BLaER1 (cell line): ENCODE data around the gene NAA20.

Experiments used
- H3K27ac ChIP-seq: shearing (Covaris generic); formaldehyde crosslinking; 2 replicates; pipeline ENCODE4 v1.8.1; 2022
- H3K27me3 ChIP-seq: shearing (Covaris generic); formaldehyde crosslinking; 2 replicates; pipeline ENCODE4 v1.8.1; 2022
- H3K36me3 ChIP-seq: shearing (Covaris generic); formaldehyde crosslinking; 2 replicates; pipeline ENCODE4 v1.8.1; 2022
- H3K4me1 ChIP-seq: shearing (Covaris generic); formaldehyde crosslinking; 2 replicates; pipeline ENCODE4 v1.8.1; 2022
- H3K4me2 ChIP-seq: shearing (Covaris generic); formaldehyde crosslinking; 2 replicates; pipeline ENCODE4 v1.8.1; 2022
- H3K4me3 ChIP-seq: shearing (Covaris generic); formaldehyde crosslinking; 2 replicates; pipeline ENCODE4 v1.8.1; 2022
- H3K9ac ChIP-seq: shearing (Covaris generic); formaldehyde crosslinking; 2 replicates; pipeline ENCODE4 v1.8.1; 2022
- H3K9me3 ChIP-seq: shearing (Covaris generic); formaldehyde crosslinking; 2 replicates; pipeline ENCODE4 v1.8.1; 2022
- H4K20me1 ChIP-seq: shearing (Covaris generic); formaldehyde crosslinking; 2 replicates; pipeline ENCODE4 v1.8.1; 2022
- Cebpa-rat ChIP-seq: shearing (Covaris generic); IDR thresholded peaks from 2 replicates; pipeline ENCODE4 v1.8.1; 2022

The NAA20 gene, protein sequence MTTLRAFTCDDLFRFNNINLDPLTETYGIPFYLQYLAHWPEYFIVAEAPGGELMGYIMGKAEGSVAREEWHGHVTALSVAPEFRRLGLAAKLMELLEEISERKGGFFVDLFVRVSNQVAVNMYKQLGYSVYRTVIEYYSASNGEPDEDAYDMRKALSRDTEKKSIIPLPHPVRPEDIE

DNA sequence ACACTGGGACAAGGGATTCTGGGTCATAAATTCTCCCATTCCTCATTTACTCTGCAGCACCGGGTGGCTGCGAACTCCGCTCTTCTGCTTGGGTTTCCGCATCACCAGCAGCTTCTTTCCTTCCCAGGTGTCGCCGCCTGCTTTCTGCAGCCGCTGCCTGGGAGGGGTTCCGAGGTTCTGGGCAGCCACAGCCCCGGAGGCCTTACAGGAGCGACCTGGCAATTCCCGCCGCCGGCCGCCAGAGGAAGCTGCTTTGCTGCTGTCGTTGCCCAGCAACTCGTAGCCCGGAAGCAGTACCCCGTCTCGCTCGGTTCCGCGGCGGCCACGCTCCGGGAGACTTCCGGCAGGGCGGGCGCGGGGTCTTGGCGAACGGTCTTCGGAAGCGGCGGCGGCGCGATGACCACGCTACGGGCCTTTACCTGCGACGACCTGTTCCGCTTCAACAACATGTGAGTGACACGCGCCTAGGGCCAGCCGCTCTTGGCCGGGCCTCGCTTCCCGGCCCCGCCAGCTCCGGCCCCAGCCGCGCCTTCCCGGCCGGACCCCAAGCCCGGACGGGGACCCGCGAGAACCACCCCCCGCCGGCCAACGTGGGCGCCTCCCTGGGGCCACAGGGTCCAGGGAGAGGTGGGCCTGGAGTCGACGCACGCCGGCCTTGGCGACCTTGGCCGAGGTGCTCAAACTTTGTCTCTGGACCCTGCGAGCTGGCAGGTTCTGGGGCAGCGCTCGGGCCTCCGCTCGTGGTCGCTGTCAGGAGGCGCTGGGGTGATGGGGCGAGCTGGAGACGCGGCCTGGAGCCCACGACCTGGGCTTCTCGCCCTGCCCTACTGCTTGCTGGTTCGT lies at the start of gene NAA20:
Gene NAA20 (plus strand): TSS at position 362 of the 843 bp plus-strand sequence. CDS start 35 bp downstream, at position 397.
- Histone ChIP-seq H3K4me2 (peak within 1 kb of the TSS; percentile 76), H3K27me3 (no peaks in the 10 kb centered on the region), H4K20me1 (peaks cover 49% of the 10 kb centered on the region), H3K27ac (peak within 1 kb of the TSS; percentile 89), H3K4me1 (peaks cover 48% of the 10 kb centered on the region), H3K36me3 (peaks cover 31% of the 10 kb centered on the region), H3K4me3 (peak within 1 kb of the TSS; percentile 94), H3K9ac (peak within 1 kb of the TSS; percentile 92), H3K9me3 (no peaks in the 10 kb centered on the region)
- no peak for TF ChIP-seq Cebpa-rat

DNA sequence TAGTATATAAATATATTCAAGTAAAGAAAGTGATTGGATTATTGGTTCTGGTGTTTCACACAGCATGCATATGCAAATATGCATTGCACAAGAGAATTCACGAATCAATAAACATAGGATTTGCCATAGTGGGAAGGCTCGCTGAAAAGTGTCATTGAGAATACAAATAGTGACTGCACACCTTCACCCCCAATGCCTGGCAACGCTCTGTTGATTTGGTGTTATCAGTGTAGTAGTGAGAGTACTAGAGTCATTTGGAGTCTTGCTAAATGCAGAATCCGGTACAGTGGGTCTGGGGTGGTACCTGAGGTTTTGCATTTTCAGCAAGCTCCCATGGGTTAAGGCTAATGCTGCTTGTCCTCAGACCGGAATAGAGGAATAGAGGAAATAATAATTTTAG lies 49.7 kb upstream of the NAA20 start:
- no peak overlapping the region for H3K27ac ChIP-seq
- no peak overlapping the region for H3K4me2 ChIP-seq
- H3K27me3 ChIP-seq, result no peaks in the 10 kb centered on the region
- H3K4me3 ChIP-seq, result no peak overlapping the region
- H3K9me3 ChIP-seq, result no peaks in the 10 kb centered on the region
- H3K4me1 ChIP-seq, result peaks cover 7% of the 10 kb centered on the region
- H3K36me3 ChIP-seq, result no peaks in the 10 kb centered on the region
- H4K20me1 ChIP-seq, result no peaks in the 10 kb centered on the region
- no peak overlapping the region for H3K9ac ChIP-seq
- TF ChIP-seq Cebpa-rat, result no peak

DNA sequence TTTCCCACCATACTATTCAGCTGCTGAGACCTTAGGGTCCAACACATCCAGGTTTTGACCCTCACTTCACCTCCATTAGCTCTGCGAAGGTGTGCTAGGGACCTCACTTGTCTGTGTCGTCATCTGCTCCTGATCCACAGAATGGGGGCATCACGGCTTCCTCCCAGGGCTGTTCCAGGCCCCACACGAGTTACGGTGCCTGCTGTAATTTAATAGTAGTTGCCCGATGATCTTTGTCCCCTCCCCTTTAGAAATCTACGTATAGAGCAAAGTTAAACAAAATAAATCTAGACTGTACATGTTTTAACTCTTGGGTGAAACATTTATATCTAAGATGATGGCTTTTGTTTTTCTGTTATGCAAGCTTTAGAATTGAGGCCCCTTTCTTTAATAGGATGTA lies 49.1 kb upstream of the NAA20 start:
- Histone ChIP-seq H3K4me3 (no peak overlapping the region), H3K9ac (no peak overlapping the region), H3K27ac (no peak overlapping the region), H3K4me1 (peaks cover 8% of the 10 kb centered on the region), H3K36me3 (no peaks in the 10 kb centered on the region), H3K9me3 (no peaks in the 10 kb centered on the region), H3K4me2 (no peak overlapping the region), H3K27me3 (no peaks in the 10 kb centered on the region), H4K20me1 (no peaks in the 10 kb centered on the region)
- no peak for TF ChIP-seq Cebpa-rat

- no peak overlapping the region for H3K27ac ChIP-seq
- no peaks in the 10 kb centered on the region for H3K9me3 ChIP-seq
- no peak overlapping the region for H3K4me2 ChIP-seq
- H3K4me3 ChIP-seq, result no peak overlapping the region
- TF ChIP-seq Cebpa-rat, result no peak
- no peak overlapping the region for H3K9ac ChIP-seq
- H3K27me3 ChIP-seq, result no peaks in the 10 kb centered on the region
- H3K4me1 ChIP-seq, result peaks cover 13% of the 10 kb centered on the region
- H4K20me1 ChIP-seq, result no peaks in the 10 kb centered on the region
- H3K36me3 ChIP-seq, result no peaks in the 10 kb centered on the region
Measured at GRCh38 chr20:19968466-19969073, 48.6 kb upstream of the NAA20 start.

- H3K27ac ChIP-seq, result no peak overlapping the region
- no peak for TF ChIP-seq Cebpa-rat
- no peak overlapping the region for H3K4me3 ChIP-seq
- no peaks in the 10 kb centered on the region for H3K36me3 ChIP-seq
- no peak overlapping the region for H3K9ac ChIP-seq
- no peaks in the 10 kb centered on the region for H3K9me3 ChIP-seq
- H3K4me2 ChIP-seq, result no peak overlapping the region
- peaks cover 19% of the 10 kb centered on the region for H3K4me1 ChIP-seq
- no peaks in the 10 kb centered on the region for H3K27me3 ChIP-seq
- H4K20me1 ChIP-seq, result no peaks in the 10 kb centered on the region
Measured at GRCh38 chr20:19969106-19969505, 48.1 kb upstream of the NAA20 start.

DNA sequence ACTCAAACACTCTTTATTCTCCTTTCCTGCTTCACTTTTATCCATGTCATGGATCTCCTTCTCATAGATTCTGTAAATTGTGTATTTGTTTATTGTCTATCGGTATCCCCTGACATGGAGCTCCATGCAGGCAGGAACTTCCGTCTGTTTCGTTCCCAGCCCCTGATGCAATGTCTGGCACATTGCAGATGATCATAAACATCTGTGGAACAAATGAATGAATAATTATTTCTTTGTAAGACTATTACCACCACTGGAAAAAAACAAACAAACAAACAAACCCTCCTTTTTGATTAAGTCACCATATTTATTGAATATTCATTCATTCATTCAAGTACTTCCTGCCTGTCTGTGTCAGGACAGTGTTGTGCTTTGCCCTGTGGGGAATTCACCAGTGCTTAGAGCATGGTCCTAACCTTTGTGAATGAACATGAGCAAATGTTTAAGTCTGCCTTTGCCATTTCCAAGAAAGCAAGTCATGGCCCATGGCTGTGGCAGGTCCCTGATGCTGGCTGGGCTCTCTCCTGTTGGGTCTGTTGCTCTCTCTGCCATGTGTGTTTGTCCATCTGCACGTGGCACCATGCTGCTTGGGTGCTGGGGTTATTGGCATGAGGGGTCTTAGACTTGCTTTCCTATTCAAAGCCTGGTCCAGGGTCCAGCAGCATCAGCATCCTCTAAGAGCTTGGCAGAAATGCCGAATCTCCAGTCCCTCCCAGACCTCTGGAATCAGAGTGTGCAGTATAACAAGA lies 47.5 kb upstream of the NAA20 start:
- no peaks in the 10 kb centered on the region for H3K9me3 ChIP-seq
- TF ChIP-seq Cebpa-rat, result no peak
- no peak overlapping the region for H3K9ac ChIP-seq

DNA sequence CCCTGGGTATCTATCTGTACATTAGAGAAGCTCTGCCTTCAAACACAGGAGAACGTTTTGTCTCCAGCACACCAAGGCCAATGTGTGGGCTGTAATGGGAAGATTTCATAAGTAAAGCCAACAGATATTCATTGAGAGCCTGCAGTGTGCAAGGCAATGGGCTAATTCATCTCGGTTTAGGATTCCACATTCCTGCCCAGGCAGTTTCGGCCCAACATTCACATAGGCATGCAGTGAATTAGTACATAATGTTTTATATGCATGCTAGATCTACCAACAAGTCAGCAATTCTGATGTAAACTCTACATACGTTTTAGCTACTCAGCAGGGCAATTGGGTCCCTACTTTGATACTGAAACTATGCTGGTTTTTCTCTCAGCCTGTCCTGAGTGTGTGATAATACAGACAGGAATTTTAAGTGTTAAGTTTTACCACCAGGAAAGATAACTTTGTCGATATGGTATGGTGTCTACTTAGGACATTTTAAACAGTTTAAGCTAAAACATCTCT lies 46.9 kb upstream of the NAA20 start:
- TF ChIP-seq Cebpa-rat, result no peak
- H4K20me1 ChIP-seq, result no peaks in the 10 kb centered on the region
- no peaks in the 10 kb centered on the region for H3K27me3 ChIP-seq
- no peaks in the 10 kb centered on the region for H3K9me3 ChIP-seq
- peaks cover 20% of the 10 kb centered on the region for H3K4me1 ChIP-seq
- no peak overlapping the region for H3K4me3 ChIP-seq
- no peaks in the 10 kb centered on the region for H3K36me3 ChIP-seq
- no peak overlapping the region for H3K27ac ChIP-seq
- no peak overlapping the region for H3K9ac ChIP-seq
- no peak overlapping the region for H3K4me2 ChIP-seq

More for the DNA sequence above, 47.5 kb upstream of the NAA20 start:
- H3K4me3 ChIP-seq, result no peak overlapping the region
- no peak overlapping the region for H3K27ac ChIP-seq
- no peaks in the 10 kb centered on the region for H4K20me1 ChIP-seq
- H3K36me3 ChIP-seq, result no peaks in the 10 kb centered on the region
- H3K4me1 ChIP-seq, result peaks cover 19% of the 10 kb centered on the region
- no peaks in the 10 kb centered on the region for H3K27me3 ChIP-seq
- no peak overlapping the region for H3K4me2 ChIP-seq

DNA sequence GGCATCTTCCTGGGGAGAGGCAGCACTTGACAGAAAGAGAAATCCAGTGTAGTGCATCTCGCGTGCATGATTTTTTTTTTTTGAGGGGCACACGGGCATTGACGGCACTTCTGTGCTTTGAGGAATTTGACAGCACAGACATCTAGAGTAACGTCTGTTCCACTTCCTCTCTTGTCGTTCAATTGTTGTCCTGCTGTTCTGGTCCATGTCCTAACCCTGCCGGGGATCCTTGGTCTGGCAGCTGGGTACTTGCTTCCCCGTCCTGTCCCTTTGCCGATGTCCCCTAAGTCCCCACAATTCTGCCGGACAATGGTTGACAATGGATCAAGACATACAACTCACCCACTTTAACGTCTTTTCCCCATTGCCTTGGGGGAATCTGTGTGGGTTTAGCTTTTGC lies 46.0 kb upstream of the NAA20 start:
- Histone ChIP-seq H3K27me3 (no peaks in the 10 kb centered on the region), H3K9ac (no peak overlapping the region), H3K4me3 (no peak overlapping the region), H3K36me3 (no peaks in the 10 kb centered on the region), H3K27ac (no peak overlapping the region), H3K4me1 (peaks cover 29% of the 10 kb centered on the region), H4K20me1 (no peaks in the 10 kb centered on the region), H3K4me2 (no peak overlapping the region), H3K9me3 (no peaks in the 10 kb centered on the region)
- TF ChIP-seq Cebpa-rat, result no peak

DNA sequence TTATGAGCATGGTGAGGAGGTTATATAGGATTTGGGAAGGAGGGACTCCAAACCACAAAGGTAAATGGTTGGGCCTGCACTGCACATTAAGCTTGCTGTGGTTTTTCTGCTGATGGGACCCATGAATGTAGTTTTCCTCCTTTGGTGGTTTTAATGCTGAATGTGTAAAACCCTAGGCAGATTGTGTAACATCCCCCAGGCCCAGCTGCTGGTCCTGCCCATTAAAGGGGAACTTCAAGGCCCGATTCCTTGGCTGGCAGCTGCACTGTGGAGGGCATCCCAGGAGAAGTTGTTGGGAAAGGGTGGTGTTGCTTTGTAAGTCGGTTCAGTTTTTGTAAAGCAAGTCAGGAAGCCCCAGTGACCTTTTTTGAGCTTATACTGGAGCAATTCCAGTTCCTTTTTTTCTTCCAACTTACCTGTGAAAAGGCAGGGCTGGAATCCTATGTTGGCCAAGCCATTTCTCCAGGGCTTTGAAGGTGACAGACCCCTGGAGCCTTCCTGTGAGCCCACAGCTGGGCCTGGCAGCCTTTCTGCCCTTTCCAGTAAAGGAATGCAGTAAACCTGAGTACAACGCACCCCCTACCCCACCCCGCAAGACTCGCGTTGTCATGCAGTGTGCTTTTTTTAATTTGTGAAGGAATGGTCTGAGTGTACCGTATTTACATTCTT lies 43.1 kb upstream of the NAA20 start:
- Histone ChIP-seq H3K27me3 (no peaks in the 10 kb centered on the region), H3K36me3 (0 out of 2 replicates have a peak, but pooled peaks cover 4% of the 10 kb centered on the region), H3K27ac (peak overlapping the region; percentile 79), H3K4me2 (peak overlapping the region; percentile 93), H3K4me1 (peaks cover 45% of the 10 kb centered on the region), H3K9ac (peak overlapping the region; percentile 77), H3K4me3 (peak overlapping the region; percentile 67), H4K20me1 (no peaks in the 10 kb centered on the region), H3K9me3 (0 out of 2 replicates have a peak, but pooled peaks cover 5% of the 10 kb centered on the region)
- peak; percentile 89 for TF ChIP-seq Cebpa-rat
